Stimulated activated CD8-positive, alpha-beta memory T cell treated with anti-CD3 and anti-CD28 coated beads, Interleukin-2, amount 100 ng/mL, for 48 hours (primary cell): Measurements from ENCODE around the gene CFAP92.
A peak's percentile ranks its signal among the peaks of the same experiment; 100 is the strongest.

ENCODE experiments used
- DNase-seq, 2 donors: peaks; one replicate each; pipeline ENCODE4 v3.0.0-alpha.2; 2020; ENCODE audit warnings: low read depth in 2 of 2

CFAP92 gene, protein sequence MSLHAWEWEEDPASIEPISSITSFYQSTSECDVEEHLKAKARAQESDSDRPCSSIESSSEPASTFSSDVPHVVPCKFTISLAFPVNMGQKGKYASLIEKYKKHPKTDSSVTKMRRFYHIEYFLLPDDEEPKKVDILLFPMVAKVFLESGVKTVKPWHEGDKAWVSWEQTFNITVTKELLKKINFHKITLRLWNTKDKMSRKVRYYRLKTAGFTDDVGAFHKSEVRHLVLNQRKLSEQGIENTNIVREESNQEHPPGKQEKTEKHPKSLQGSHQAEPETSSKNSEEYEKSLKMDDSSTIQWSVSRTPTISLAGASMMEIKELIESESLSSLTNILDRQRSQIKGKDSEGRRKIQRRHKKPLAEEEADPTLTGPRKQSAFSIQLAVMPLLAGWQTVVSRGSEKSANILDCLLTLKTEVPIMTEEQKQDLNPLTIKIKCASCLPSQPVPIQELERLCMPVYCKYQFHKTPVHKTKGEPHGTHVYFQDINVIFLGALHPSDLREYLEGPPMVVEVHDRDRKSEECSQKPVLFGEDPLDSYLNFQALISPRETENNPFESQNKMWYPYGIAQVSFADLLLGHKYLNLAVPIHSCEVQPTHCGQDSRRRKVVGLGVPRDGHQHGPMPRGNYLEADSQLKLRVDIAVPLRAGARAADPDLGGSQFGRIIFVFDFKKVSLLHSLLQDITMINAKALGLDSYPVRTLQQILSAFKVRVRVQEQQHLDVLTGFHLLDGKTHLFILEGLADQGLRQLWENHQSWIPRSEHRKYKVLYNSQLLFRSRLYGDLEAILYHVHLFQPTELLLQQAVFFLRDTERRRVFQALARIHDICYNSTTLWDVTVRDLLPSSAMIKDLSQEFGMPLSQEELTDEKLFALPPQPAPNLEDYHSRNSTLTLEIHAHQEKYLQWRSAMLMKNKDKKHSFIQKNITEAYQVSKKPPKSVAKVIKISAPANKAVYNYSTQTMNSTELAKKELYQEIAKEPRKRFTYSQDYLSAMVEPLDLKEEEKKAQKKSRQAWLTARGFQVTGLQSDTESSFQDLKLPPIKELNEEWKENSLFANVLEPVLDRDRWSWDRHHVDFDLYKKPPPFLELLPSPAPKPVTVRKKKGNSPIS

GRCh38 chr3:128993461-128994172, at the start of gene CFAP92:
CFAP92 (minus strand) TSS chr3:128994076; CDS start chr3:128993304, 772 bp downstream.
- peak; percentile 77 to 89 for DNase-seq

DNA sequence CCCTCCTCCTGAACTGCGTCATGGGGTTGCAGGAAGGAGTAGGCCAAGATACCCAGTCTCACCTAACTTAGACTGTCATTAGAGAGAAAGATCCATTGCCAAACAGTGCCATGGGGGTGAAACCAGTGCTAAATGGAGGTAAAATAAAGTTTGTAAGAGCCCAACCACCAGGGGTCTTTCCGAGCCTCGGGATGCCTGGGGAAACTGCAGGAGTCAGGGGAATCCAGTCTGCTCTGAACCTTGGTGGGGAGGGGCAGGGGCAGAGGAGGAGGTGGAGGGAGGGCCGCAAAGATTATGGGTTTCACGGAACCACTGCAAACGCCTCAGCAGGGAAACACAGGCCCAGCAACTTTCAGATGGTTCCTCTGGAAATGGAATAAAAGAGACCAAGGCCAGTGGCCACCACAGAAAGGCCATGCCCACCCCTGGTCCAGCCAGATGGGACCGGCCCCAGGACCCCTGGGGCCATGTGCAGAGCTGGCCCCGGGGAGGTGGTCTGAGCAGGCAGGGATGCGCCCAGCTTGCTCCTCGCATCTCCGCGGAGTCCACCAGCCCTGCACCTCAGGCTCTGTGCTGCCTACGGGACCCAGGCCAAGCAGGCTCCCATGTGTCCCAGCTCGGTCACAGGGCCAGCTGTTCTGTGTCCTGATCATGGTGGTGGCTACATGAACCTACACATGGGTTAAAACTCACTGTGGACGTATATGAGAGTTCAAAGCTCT, 46.9 kb upstream of the CFAP92 start:
- no peak for DNase-seq

DNA sequence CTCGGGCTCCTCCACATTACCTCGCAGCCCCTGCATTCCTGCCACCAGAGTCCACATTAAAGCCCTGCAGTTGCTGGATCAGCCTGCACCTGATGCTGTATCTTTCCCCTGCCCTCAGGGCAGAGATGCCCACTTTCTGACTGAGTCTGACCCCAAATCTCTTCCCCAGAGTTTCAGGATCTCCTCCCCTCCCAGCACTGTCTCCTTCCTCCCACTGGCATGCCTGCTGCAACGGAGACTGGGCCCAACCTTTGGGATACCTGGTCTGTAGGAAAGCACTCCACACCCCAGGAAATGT, 46.1 kb upstream of the CFAP92 start:
- DNase-seq, result no peak

- no peak for DNase-seq
Measured at GRCh38 chr3:129039271-129040038, 45.6 kb upstream of the CFAP92 start.

GRCh38 chr3:129038121-129038855, 44.4 kb upstream of the CFAP92 start:
- DNase-seq, result no peak

GRCh38 chr3:129037093-129037419, 43.2 kb upstream of the CFAP92 start:
- no peak for DNase-seq

DNA sequence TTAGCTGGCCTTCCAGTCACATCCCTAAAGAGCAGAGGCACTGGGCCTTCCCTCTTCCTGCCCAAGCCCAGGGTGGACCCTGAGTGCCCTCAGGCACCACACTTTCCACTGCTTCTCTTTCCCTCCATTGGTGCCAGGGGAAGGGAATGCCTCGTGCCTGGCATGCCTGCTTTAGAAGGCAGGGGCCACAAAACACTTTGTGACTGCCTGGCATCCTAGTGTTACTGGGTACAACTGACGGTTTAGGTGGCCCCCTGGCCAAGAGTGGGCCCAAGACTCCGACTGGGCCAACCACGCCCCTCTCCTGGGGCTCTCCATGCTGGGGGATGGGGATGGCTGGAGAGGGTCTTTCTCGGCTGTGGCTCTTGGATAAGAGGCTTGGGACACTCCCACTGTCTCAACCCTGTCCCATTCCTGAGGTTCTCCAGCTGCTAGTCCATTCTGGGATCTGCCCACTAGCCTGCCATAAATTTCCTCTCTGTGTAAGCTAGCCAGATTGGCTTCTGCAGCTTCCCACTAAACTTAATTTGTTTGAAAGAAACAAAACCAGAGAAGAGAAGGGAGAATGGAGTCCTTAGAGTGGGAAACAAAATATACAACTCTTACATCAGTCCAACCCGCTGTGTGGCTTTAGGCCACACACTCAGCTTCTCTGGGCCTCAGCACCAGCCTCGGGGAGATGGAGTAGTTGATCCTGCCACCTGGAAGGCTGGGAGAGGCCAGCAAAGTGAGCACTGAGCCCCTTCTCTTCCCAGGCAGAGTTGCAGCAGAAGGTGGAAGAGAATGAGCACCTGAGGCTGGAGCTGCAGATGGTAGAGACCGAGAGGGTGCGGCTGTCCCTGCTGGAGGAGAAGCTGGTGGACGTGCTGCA, 42.6 kb upstream of the CFAP92 start:
- DNase-seq, result no peak

- no peak for DNase-seq
Measured at GRCh38 chr3:129035360-129036221, 41.7 kb upstream of the CFAP92 start.

GRCh38 chr3:129034642-129035041, 40.8 kb upstream of the CFAP92 start:
- no peak for DNase-seq

- no peak for DNase-seq
Measured at GRCh38 chr3:129033633-129034321, 39.9 kb upstream of the CFAP92 start.

DNA sequence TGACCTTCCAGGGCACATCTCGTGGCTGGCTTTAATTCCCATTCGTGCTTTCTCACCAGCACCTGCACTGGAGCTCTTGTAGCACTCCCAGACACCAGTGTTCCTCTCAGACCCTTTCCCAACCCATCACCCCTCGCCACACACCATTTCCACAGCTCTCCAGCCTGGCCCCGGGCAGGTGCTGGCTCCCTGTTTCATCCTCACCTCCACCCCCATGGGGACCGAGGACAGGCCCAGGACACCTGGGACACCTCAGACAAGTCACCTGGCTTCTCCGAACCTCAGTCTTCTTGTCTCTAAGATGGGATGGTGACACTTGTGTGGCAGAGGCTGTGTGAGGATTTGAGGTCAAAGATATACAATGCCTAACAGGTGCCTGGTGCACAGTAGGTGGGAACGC, 39.3 kb upstream of the CFAP92 start:
- no peak for DNase-seq

DNA sequence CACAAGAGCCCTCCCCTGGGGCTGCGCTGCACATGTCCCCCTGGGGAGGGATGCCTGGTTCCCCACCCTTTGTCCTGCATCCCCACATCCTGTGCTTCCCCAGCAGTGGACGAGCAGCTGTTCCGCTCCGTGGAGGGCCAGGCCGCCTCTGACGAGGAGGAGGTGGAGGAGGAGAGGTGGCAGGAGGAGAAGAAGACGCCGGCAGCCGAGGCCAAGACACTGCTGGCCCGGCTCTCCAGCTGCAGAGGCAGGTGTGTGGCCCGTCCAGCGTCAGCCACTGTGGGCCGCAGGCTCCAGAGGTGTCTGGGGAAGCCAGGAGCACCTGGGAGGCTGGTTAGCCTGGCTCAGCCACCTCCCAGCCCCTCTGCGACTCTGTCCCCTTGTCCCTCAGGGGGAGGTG, 38.8 kb upstream of the CFAP92 start:
- DNase-seq, result no peak

- no peak for DNase-seq
Measured at GRCh38 chr3:129031476-129032215, 37.8 kb upstream of the CFAP92 start.

DNA sequence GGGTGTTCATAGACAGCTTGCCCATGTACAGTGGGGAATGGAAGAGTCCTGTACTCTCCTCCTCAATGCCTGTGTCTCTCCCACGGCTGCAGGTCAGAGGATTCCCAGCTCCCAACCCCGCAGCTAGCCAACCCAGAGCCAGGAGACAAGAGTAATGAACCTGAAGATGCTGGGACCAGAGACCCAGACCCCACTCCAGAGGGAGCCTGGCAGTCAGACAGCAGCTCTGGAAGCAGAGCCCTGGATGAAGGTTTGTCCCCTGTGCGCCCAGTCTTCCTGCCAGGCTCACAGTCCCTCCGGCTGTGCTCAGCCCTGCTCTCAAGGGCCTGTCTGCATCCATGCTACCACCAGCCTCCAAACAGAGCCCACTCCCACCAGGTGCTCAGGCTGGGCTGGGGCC, 36.7 kb upstream of the CFAP92 start:
- DNase-seq, result no peak

DNA sequence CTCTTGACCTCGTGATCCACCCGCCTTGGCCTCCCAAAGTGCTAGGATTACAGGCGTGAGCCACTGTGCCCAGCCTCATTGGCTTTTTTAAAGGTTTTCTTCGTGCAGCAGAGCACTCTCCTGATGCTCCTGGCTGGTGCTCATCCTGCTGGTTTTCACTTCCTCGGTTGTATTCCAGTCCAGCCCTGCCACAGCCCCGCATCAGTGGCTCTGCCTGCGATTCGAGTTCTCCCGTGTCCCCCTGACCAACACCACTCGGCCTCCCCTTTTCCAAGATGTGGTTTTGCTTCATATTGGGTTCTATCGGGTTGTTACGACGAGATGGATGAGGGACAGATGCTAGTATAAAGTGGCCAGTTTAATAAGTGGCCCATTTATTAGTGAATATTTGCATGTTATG, 35.0 kb upstream of the CFAP92 start:
- DNase-seq, result no peak

- no peak for DNase-seq
Measured at GRCh38 chr3:129027544-129027880, 33.6 kb upstream of the CFAP92 start.
